A204.1 (cell line): Measurements from ENCODE around the gene MTSS2.
"Not testable (repeated sequence)": the region's sequence is repeated elsewhere in the genome, so short reads cannot be mapped to it uniquely, and the experiment has no call there.

ENCODE experiments used
- FAIRE-seq: peaks from 2 replicates; lab custom pipeline; 2012; peaks lifted over from hg19 to GRCh38; lab: Jason Lieb, UNC

Gene MTSS2

DNA sequence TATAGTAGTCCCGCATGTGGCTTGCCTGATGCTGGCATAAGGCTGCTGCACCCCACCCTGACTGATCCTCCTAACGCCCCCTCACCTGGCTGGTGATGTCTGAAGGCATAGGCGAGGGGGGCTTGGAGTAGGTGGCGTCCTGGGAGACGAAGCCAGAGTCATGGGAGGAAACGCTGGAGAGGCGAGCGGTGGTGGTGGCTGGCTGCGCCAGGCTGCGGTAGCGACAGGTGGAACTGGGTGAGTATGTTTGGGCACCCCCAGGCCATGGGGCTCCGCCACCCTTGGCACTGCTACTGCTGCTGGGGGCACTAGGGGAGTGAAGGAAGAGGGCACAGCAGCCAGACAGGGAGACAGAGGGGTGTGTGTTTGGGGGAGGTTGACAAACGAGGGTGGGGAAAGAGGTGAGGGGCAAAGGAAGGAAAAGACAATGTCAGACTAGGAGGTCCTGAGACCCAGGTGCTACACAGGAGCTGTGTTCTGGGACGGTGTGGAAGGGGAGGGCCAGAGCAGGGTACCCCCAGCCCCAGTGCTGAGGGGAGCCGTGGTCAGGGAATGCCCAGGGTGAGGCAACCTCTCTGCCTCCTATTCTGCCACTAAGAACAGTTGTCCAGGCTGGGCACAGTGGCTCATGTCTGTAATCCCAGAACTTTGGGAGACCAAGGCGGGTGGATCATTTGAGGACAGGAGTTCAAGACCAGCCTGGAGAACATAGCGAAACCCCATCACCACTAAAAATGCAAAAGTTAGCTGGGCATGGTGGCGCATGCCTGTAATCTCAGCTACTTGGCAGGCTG lies 11.4 kb downstream of the MTSS2 start:
- no peak for FAIRE-seq

DNA sequence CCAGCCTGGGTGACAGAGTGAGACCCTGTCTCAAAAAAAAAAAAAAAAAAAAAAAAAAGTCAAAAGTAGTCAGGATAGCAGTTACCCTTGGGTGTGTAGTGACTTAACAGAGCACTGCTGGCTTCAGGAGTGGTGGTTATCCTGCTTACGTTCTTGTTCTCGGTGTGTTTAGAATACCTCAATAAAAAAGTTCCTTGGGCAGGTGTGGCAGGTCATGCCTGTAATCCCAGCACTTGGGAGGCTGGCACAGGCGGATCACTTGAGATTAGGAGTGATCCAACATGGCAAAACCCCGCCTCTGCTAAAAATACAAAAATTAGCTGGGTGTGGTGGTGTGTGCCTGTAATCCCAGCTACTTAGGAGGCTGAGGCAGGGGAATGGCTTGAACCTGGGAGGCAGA lies 14.9 kb downstream of the MTSS2 start:
- not testable (repeated sequence) for FAIRE-seq

- FAIRE-seq: no peak
These were observed 15.7 kb downstream of the MTSS2 start for GRCh38 chr16:70670175-70670574.

GRCh38 chr16:70665806-70666735 lies 19.8 kb downstream of the MTSS2 start:
- FAIRE-seq: no peak

DNA sequence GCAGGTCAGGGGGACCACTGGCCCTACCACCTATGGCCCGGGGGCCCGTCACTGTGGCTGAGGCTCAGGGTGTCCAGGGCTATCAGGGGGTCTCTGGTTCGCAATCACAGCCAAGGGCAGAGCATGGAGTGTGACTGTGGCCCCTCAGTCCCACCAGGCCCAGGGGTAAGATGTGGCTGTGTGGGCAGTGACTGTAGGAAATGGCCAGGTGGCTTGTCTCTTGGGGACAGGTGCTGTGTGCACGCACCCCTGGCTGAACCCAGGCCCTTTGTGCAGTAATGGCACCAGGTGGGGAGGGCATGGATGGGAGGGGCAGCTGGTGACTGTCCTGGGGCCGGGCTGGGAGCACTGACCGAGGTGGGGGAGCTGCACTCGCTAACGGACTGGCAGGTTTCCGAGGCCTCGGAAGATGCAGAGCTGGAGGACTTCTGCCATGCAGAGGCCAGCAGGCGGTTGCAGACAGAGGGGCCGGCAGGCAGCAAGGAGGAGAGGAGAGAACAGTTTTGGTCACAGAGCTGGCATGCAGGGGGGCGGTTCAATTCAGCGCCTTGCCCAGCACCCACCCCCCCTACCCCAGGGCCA lies 20.6 kb downstream of the MTSS2 start:
- FAIRE-seq: no peak

GRCh38 chr16:70664325-70665112 lies 21.3 kb downstream of the MTSS2 start:
- FAIRE-seq: no peak

DNA sequence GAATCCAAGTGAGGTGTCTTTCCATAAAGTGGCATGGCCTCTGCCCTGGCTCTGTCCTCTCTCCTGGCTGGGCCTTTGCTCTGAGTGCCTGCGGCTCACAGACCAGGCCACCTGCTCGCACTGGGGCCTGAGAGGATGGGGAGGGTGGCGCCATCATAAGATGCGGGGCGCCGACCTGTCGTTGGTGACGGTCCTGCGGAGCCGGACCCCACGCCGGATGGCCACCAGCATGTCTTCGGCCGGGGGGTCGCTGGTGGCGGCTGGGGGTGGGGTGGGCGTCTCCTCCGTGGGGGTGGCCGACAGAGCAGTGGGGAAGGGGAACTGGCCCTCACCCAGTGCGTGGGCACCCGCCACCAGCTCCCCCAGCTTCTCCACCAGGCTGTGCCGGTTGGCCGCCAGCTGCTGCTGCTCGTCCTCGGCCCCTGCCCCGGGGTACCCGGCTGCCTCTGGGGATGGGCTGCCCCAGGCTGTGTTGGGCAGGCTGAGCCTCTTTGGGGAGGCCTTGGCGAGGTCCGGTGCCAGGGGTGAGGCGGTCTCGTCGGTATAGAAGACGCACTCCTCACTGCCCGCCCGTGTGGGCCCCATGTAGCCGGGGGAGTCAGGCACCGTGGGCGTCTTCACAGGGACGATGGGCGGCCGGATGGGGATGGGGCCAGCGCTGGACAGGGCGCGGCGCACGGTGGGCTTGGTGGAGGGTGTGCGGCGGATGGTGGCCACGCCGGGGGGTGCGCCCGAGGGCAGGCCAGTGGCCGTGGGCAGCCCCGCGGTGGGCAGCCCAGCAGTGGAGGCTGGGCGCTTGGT lies 22.1 kb downstream of the MTSS2 start:
- no peak for FAIRE-seq

GRCh38 chr16:70662991-70663523 lies 22.8 kb downstream of the MTSS2 start:
- no peak for FAIRE-seq

DNA sequence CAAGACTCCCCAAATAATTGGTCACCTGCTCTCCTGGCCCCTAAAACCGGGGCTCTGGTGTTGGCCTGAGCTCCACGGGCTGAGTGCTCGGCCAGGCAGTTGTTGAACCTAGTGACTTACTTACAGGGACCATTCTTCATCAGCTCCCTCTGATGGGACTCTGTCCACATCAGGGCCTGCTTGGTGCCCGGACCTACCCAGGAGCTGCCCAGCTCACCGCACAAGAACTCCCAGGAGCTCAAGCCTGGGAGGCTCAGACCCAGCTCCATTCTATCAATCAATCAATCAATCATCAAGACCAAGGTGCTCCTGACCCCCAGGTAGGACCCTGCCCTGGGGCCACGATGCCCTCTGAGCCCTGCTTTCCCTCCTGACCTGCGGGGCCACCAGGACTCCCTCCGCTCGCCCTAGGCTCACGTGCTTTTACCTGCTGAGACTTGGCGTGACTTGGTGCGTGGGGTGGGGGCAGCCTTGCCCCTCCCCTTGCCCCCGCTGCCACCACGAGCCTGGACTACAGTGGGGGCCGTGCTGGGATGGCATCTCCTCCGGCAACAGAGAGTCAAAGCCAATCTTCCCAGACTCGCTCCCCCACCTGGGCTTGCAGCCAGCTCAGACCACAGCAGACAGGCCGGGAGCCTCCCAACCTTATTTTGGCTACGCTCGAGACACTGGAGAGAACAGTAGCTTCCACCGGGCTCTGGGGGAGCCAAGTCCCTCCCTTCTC lies 23.8 kb downstream of the MTSS2 start:
- no peak for FAIRE-seq

- FAIRE-seq: no peak
These were observed 24.3 kb downstream of the MTSS2 start for GRCh38 chr16:70661534-70661917.

DNA sequence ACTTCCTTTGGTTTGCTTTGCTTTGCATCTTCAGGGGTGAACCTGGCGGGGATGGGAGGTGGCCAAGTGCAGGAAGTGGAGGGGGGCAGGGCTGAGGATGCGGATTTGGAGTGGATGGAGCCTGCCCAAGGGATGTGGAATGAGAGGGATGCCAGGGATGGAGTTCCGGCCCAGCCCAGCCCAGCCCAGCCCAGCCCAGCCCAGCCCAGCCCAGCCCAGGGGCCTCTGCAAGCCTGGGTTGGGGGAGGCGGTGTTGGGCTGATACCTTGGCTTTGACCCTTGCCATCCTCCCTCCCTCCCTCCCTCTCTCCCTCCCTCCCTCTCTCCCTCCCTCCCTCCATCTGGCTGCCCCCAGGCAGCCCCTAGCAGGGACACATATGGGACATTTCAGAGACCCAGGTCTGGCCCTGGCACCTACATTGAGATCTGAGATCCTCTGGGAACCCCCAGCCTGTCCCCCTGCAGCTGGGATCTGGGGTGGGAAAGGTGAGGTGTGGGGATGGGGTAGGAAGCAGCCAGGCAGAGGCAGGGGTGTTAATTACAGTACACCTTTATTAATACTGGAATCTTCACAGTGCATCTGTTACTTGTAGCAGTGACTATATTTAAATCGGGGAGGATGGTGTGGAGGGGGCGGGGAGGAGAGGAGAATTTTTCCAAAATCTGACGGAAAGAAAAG lies 25.0 kb downstream of the MTSS2 start:
- no peak for FAIRE-seq

GRCh38 chr16:70659953-70660671 lies 25.7 kb downstream of the MTSS2 start:
- no peak for FAIRE-seq

DNA sequence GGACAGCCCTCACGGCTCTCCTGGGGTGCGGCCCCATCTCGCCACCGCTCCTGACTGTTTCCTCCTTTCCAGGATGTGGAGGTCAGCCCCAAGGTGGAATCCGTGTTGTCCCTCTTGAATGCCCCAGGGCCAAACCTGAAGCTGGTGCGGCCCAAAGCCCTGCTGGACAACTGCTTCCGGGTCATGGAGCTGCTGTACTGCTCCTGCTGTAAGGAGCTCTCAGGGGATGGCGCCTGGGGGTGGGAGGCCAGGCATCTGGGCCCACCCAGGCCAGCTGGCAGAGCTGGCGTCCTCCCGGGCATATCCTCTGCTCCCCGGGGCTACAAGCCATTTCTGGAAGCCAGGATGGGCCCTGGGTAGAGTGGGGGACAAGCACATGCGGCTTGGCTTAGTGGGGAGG lies 26.3 kb downstream of the MTSS2 start:
- no peak for FAIRE-seq

- no peak for FAIRE-seq
These were observed 26.9 kb downstream of the MTSS2 start for GRCh38 chr16:70658921-70659320.

GRCh38 chr16:70657956-70658355 lies 27.9 kb downstream of the MTSS2 start:
- no peak for FAIRE-seq

GRCh38 chr16:70656712-70657263 lies 29.1 kb downstream of the MTSS2 start:
- no peak for FAIRE-seq

- no peak for FAIRE-seq
These were observed 29.7 kb downstream of the MTSS2 start for GRCh38 chr16:70656065-70656711.
